HL-60 (cell line): ENCODE measurements around the gene USP31.

Experiments used
- DNase-seq, 2 experiments: peaks; one replicate each; pipeline ENCODE4 v3.0.0-alpha.2; 2010 to 2020; ENCODE audit warnings: low read depth in 1 of 2, low spot score in 1 of 2
- H3K27ac ChIP-seq: fragments of 250-450 bp; sonication (Bioruptor Pico); replicated peaks from 2 replicates; pipeline ENCODE4 v1.5.1; 2020; ENCODE audit warnings: mild to moderate bottlenecking, moderate library complexity
- H3K27me3 ChIP-seq: fragments of 250-450 bp; sonication (Bioruptor Pico); 2 replicates; pipeline ENCODE4 v1.5.1; 2021; ENCODE audit warnings: mild to moderate bottlenecking, moderate library complexity; ENCODE audit not compliant: insufficient read depth, poor library complexity, severe bottlenecking
- H3K4me3 ChIP-seq: replicated peaks from 2 replicates; pipeline ENCODE4 v1.5.1; 2011; ENCODE audit warnings: mild to moderate bottlenecking, control low read depth, low read length; ENCODE audit not compliant: insufficient read depth
- CTCF ChIP-seq: IDR thresholded peaks from one replicate; pipeline ENCODE4 v1.5.1; 2011; ENCODE audit warnings: low read length, control low read depth, inconsistent platforms; ENCODE audit not compliant: insufficient read depth
- GABPA ChIP-seq: IDR thresholded peaks from 2 replicates; pipeline ENCODE4 v1.6.1; 2012; ENCODE audit warnings: low read depth
- POLR2AphosphoS5 ChIP-seq: IDR thresholded peaks from 2 replicates; pipeline ENCODE4 v1.6.1; 2012; ENCODE audit warnings: low read depth
- SPI1 ChIP-seq: IDR thresholded peaks from 2 replicates; pipeline ENCODE4 v1.6.1; 2012; ENCODE audit warnings: low read depth, mild to moderate bottlenecking, borderline replicate concordance
- TF ChIP-seq, protein P1 (sequence below): IDR thresholded peaks from 2 replicates; pipeline ENCODE4 v1.6.1; 2012; ENCODE audit warnings: low read depth; ENCODE audit not compliant: insufficient replicate concordance

The USP31 gene

GRCh38 chr16:23066676-23067075 lies 82.6 kb downstream of the USP31 start:
- TF ChIP-seq CTCF (no peak), POLR2AphosphoS5 (no peak), GABPA (no peak), SPI1 (no peak)
- TF ChIP-seq, protein P1, sequence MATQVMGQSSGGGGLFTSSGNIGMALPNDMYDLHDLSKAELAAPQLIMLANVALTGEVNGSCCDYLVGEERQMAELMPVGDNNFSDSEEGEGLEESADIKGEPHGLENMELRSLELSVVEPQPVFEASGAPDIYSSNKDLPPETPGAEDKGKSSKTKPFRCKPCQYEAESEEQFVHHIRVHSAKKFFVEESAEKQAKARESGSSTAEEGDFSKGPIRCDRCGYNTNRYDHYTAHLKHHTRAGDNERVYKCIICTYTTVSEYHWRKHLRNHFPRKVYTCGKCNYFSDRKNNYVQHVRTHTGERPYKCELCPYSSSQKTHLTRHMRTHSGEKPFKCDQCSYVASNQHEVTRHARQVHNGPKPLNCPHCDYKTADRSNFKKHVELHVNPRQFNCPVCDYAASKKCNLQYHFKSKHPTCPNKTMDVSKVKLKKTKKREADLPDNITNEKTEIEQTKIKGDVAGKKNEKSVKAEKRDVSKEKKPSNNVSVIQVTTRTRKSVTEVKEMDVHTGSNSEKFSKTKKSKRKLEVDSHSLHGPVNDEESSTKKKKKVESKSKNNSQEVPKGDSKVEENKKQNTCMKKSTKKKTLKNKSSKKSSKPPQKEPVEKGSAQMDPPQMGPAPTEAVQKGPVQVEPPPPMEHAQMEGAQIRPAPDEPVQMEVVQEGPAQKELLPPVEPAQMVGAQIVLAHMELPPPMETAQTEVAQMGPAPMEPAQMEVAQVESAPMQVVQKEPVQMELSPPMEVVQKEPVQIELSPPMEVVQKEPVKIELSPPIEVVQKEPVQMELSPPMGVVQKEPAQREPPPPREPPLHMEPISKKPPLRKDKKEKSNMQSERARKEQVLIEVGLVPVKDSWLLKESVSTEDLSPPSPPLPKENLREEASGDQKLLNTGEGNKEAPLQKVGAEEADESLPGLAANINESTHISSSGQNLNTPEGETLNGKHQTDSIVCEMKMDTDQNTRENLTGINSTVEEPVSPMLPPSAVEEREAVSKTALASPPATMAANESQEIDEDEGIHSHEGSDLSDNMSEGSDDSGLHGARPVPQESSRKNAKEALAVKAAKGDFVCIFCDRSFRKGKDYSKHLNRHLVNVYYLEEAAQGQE = no peak
- no peaks in the 10 kb centered on the region for H3K27me3 ChIP-seq
- DNase-seq = no peak
- no peak overlapping the region for H3K27ac ChIP-seq
- no peak overlapping the region for H3K4me3 ChIP-seq

DNA sequence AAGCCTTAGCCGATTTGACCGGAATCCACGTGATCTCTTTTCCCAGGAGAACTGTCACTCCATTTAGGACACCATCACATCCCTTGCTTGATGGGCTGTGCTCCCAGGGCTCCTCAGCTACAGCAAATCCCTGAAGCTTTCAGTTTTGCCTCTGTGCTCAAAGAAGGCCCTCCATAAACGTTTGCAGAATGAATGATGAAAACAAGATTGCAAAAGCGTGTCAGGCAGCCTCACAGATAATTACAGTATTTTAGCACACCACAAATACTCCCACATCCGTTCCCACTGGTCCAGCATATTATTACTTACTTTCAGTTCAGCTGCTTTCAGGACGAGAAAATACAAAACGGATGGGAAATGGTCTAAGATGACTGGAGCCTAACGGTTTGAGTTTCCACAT lies 84.6 kb downstream of the USP31 start:
- TF ChIP-seq SPI1 = no peak
- 0 out of 2 replicates have a peak, but pooled peaks have one; percentile 19 for TF ChIP-seq POLR2AphosphoS5
- Histone ChIP-seq H3K27ac (peak overlapping the region; percentile 46), H3K4me3 (no peak overlapping the region), H3K27me3 (no peaks in the 10 kb centered on the region)
- DNase-seq = peak; percentile 77

DNA sequence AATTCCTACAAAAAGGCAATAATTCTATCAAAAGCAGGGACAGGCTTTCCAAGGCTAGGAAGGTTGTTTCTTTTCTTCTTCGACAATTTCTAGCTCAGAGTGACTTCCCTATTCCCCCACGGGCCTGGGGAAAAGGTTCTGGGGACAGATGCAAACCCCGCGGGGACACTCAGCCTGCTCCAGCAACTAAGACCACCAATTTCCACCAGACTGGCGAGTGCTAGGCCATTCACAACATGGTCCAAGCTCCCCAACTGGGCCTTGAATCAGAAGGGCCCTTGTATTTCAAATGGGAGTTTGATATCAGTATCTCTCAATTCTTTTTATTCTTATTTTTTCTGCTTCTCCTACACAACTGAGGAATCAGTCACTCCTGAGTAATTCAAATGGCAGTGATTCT lies 86.7 kb downstream of the USP31 start:
- peak in 1 of 2 experiments; percentile 8 for DNase-seq
- TF ChIP-seq GABPA = no peak
- peak; percentile 65; the same call in 1 of the 2 replicates for TF ChIP-seq SPI1
- TF ChIP-seq POLR2AphosphoS5 = no peak
- Histone ChIP-seq H3K27ac (no peak overlapping the region), H3K27me3 (no peaks in the 10 kb centered on the region), H3K4me3 (no peak overlapping the region)

- Histone ChIP-seq H3K27ac (no peak overlapping the region), H3K27me3 (no peaks in the 10 kb centered on the region), H3K4me3 (no peak overlapping the region)
- DNase-seq = no peak
- no peak for TF ChIP-seq SPI1
- TF ChIP-seq GABPA = no peak
- no peak for TF ChIP-seq POLR2AphosphoS5
- TF ChIP-seq CTCF = no peak
- TF ChIP-seq, protein P1 = no peak
Measured at GRCh38 chr16:23061669-23062068, 87.6 kb downstream of the USP31 start.
